ENCODE data around the gene C2CD4A.

DNA sequence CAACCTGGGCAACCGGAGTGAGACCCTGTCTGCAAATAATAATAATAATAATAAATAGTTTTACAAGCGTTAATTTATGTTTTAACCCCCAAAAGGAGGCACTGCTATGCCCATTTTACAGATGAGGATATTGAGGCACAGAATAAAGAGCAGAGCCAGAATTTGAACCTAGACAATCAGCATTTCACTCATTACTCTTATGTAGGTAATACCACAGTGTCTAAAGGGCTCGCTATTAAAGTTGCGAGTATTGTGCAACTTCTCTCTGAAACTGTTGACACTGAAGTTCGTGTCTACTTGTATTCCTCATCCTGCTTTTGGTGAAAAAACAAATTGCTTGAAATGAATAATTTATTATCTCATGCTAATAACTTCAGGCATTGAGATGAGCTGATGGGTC lies 2.8 kb downstream of the C2CD4A start:
- TF ChIP-seq NFYA (IDR thresholded peaks at IDR 0.05; ENCODE audit: borderline replicate concordance, low read depth, low read length) (no peak), GATAD2B (conservative IDR thresholded peaks at IDR 0.05; ENCODE audit: low read depth) (no peak), SUZ12 (IDR thresholded peaks at IDR 0.05; ENCODE audit: unreplicated experiment) (no peak), NFIC (IDR thresholded peaks at IDR 0.05; ENCODE audit: low read depth, low read length) (no peak)

Data from GM12878 (cell line).